PC-9 (cell line): ENCODE results near the gene CLDN34. TPM values are rescaled to one million over a fixed set of nuclear protein-coding genes. Genes with fewer than 3 reads are reported as not detected.

Experiments used
- BruUV-seq: library from RNA; stranded (reverse); fragments of 400-500 nt; replicated peaks from 2 replicates; lab custom pipeline; 2021; lab: Mats Ljungman, UMichigan
- CTCF ChIA-PET: fragments of 300-600 bp; sonication (Branson Sonifier 250); formaldehyde crosslinking; loops from one replicate; lab custom pipeline; 2022; ENCODE audit warnings: antibody characterized with exemption; lab: Charles Lee
- POLR2A ChIA-PET: fragments of 300-600 bp; sonication (Branson Sonifier 250); formaldehyde crosslinking; loops from one replicate; lab custom pipeline; 2022; ENCODE audit warnings: antibody characterized with exemption; ENCODE audit not compliant: unreplicated experiment; lab: Charles Lee
- DNase-seq, 2 experiments: peaks; one replicate each; pipeline versions ENCODE4 v3.0.0 to v3.0.0-alpha.2; 2015 to 2022; ENCODE audit warnings: mixed read lengths in 1 of 2
- H2AFZ ChIP-seq: fragments of 200-600 bp; sonication (generic); 2 replicates; pipeline ENCODE4 v1.8.1; 2017; ENCODE audit warnings: antibody characterized with exemption
- H3F3A ChIP-seq: fragments of 200-600 bp; sonication (generic); 2 replicates; pipeline ENCODE4 v1.8.1; 2017; ENCODE audit warnings: antibody characterized with exemption, mild to moderate bottlenecking, low read depth; ENCODE audit not compliant: insufficient read depth
- H3K27ac ChIP-seq: fragments of 200-600 bp; sonication (generic); 2 replicates; pipeline ENCODE4 v1.6.1; 2016; ENCODE audit warnings: mixed run types
- H3K27me3 ChIP-seq: fragments of 200-600 bp; sonication (generic); 2 replicates; pipeline ENCODE4 v1.6.1; 2016; ENCODE audit warnings: low read depth, mixed run types; ENCODE audit not compliant: insufficient read depth
- H3K36me3 ChIP-seq: fragments of 200-600 bp; sonication (generic); 2 replicates; pipeline ENCODE4 v1.6.1; 2016; ENCODE audit warnings: low read depth, mixed run types
- H3K4me1 ChIP-seq: fragments of 200-600 bp; sonication (generic); replicated peaks from 2 replicates; pipeline ENCODE4 v1.6.1; 2016; ENCODE audit warnings: mixed run types; ENCODE audit not compliant: insufficient read depth
- H3K4me2 ChIP-seq: fragments of 200-600 bp; sonication (generic); 2 replicates; pipeline ENCODE4 v1.6.1; 2017; ENCODE audit warnings: mixed run types
- H3K4me3 ChIP-seq: fragments of 200-600 bp; sonication (generic); 2 replicates; pipeline ENCODE4 v1.6.1; 2016; ENCODE audit warnings: mixed run types
- H3K79me2 ChIP-seq: fragments of 200-600 bp; sonication (generic); 2 replicates; pipeline ENCODE4 v1.6.1; 2017; ENCODE audit warnings: low read depth, mixed run types
- H3K9me2 ChIP-seq: fragments of 200-600 bp; sonication (generic); 2 replicates; pipeline ENCODE4 v1.8.1; 2017; ENCODE audit warnings: mild to moderate bottlenecking; ENCODE audit not compliant: insufficient read depth
- H3K9me3 ChIP-seq: fragments of 200-600 bp; sonication (generic); 2 replicates; pipeline ENCODE4 v1.8.1; 2016; ENCODE audit warnings: low read depth; ENCODE audit not compliant: insufficient read depth
- H4K20me1 ChIP-seq: fragments of 200-600 bp; sonication (generic); 2 replicates; pipeline ENCODE4 v1.8.1; 2017; ENCODE audit not compliant: insufficient read depth
- EZH2 ChIP-seq: fragments of 200-600 bp; sonication (generic); IDR thresholded peaks from 2 replicates; pipeline ENCODE4 v1.8.0; 2017; ENCODE audit warnings: antibody characterized with exemption, low read depth
- intact Hi-C: fragments of 100-400 bp; cut with micrococcal nuclease; formaldehyde crosslinking; loops from one replicate; pipeline ENCODE4 v1.10.0; 2022; ENCODE audit not compliant: unreplicated experiment
- total RNA-seq: library from RNA; stranded (reverse); gene quantifications from 2 replicates; pipeline ENCODE4 v1.2.3, GENCODE V29; 2021
- TF ChIP-seq, protein P1 (sequence below): fragments of 200-600 bp; sonication (generic); conservative IDR thresholded peaks from 2 replicates; pipeline ENCODE4 v1.6.1; 2017; ENCODE audit warnings: mixed run types, antibody characterized with exemption, mild to moderate bottlenecking, moderate library complexity

The CLDN34 gene
- total RNA-seq, 1 experiment from 2014 or later: not detected

DNA sequence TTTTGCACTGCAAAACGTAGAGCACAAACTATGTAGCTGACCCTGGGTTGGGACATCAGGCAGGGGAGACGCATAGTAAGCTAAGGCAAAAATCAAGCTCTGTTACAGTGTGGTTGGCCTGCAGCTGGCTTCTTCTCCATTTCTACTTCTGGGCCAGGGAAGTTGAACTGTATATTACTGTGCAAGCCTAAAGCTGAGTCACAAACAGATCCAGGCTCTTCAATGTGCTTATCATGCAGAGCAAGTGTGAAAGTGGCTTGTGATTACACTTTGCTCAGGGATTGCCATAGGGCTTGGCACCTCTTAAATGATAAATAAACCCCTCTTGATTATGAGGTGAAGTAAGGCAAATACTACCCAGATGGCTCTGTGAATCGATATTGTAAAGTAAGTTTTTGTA is 40.5 kb downstream of the CLDN34 start:
- H3K4me3 ChIP-seq: no peak overlapping the region
- H3K4me2 ChIP-seq: no peak overlapping the region
- H3K36me3 ChIP-seq: no peaks in the 10 kb centered on the region
- H3F3A ChIP-seq: peaks cover 30% of the 10 kb centered on the region
- H3K4me1 ChIP-seq: peaks cover 50% of the 10 kb centered on the region
- ChIA-PET CTCF (no interaction called here), POLR2A (no interaction called here)
- H3K9me2 ChIP-seq: no peaks in the 10 kb centered on the region
- no peaks in the 10 kb centered on the region for H4K20me1 ChIP-seq
- H3K79me2 ChIP-seq: no peaks in the 10 kb centered on the region
- H3K27ac ChIP-seq: no peak overlapping the region
- H2AFZ ChIP-seq: no peak overlapping the region
- no peaks in the 10 kb centered on the region for H3K9me3 ChIP-seq
- peak in 1 of 2 experiments; percentile 45 for DNase-seq
- intact Hi-C loops: no loop called here
- BruUV-seq: no TSS peak
- H3K27me3 ChIP-seq: no peaks in the 10 kb centered on the region
- TF ChIP-seq EZH2: no peak
- TF ChIP-seq, protein P1, sequence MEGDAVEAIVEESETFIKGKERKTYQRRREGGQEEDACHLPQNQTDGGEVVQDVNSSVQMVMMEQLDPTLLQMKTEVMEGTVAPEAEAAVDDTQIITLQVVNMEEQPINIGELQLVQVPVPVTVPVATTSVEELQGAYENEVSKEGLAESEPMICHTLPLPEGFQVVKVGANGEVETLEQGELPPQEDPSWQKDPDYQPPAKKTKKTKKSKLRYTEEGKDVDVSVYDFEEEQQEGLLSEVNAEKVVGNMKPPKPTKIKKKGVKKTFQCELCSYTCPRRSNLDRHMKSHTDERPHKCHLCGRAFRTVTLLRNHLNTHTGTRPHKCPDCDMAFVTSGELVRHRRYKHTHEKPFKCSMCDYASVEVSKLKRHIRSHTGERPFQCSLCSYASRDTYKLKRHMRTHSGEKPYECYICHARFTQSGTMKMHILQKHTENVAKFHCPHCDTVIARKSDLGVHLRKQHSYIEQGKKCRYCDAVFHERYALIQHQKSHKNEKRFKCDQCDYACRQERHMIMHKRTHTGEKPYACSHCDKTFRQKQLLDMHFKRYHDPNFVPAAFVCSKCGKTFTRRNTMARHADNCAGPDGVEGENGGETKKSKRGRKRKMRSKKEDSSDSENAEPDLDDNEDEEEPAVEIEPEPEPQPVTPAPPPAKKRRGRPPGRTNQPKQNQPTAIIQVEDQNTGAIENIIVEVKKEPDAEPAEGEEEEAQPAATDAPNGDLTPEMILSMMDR: no peak

DNA sequence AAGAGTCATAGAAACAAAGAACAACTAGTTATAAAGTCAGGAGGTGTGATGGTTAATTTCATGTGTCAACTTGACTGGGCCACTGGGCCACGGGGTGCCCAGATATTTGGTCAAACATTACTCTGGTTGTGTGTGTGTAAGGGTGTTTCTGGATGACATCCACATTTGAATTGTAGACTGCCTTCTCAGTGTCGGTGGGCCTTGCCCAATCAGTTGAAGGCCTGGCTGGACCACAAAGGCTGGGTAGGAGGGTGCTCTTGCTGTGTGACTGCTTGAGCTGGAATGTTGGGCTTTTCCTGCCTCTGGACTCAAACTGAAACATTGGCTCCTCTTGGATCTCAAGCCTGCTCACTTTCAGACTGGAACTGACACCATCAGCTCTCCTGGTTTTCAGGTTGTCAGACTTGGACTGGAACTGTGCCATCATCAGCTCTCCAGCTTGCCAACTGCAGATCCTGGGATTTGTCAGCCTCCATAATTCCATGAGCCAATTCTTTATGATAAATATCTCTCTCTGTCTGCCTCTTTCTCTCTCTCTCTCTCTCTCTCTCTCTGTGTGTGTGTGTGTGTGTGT is 41.4 kb downstream of the CLDN34 start:
- ChIA-PET CTCF (interaction anchor here (0.6 kb wide), 1 partner anchor 125 kb away, joined by 3 read pairs; no protein-coding TSS in a partner anchor), POLR2A (no interaction called here)
- H3K4me2 ChIP-seq: no peak overlapping the region
- no peak for TF ChIP-seq EZH2
- TF ChIP-seq, protein P1: no peak
- no peaks in the 10 kb centered on the region for H3K36me3 ChIP-seq
- H3K9me3 ChIP-seq: no peaks in the 10 kb centered on the region
- no peaks in the 10 kb centered on the region for H3K27me3 ChIP-seq
- peaks cover 21% of the 10 kb centered on the region for H3F3A ChIP-seq
- no peaks in the 10 kb centered on the region for H3K9me2 ChIP-seq
- H2AFZ ChIP-seq: no peak overlapping the region
- no peak for DNase-seq
- no peaks in the 10 kb centered on the region for H4K20me1 ChIP-seq
- H3K4me3 ChIP-seq: no peak overlapping the region
- no TSS peak for BruUV-seq
- intact Hi-C loops: no loop called here
- 0 out of 2 replicates have a peak, but pooled peaks cover under 1% of the 10 kb centered on the region for H3K79me2 ChIP-seq
- no peak overlapping the region for H3K27ac ChIP-seq
- H3K4me1 ChIP-seq: peaks cover 46% of the 10 kb centered on the region

DNA sequence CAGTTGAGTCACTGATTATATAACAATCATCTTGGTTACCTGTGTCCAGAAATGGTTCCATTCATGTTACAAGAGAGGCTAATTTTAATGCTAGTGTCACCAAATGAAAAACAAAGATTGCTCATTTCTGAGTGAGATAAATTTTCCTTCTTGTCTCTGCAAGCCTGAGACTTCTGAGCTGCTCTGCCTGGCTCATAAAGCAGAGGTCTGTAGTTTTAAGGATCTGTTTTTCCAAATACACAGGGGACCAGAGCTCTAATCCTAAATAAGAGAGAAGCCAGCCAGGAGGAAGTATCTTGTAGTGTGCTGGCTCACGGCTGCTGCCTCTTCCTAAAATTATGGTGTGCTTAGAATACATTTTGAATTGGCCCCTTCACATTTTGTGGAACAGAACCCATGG is 42.6 kb downstream of the CLDN34 start:
- CTCF ChIA-PET: no interaction called here
- no peaks in the 10 kb centered on the region for H4K20me1 ChIP-seq
- DNase-seq: no peak
- H3K36me3 ChIP-seq: no peaks in the 10 kb centered on the region
- no peak overlapping the region for H3K4me2 ChIP-seq
- BruUV-seq: no TSS peak
- POLR2A ChIA-PET: no interaction called here
- intact Hi-C loops: no loop called here
- H3K27me3 ChIP-seq: no peaks in the 10 kb centered on the region
- H3K9me2 ChIP-seq: no peaks in the 10 kb centered on the region
- H3K4me1 ChIP-seq: peaks cover 41% of the 10 kb centered on the region
- no peak overlapping the region for H2AFZ ChIP-seq
- H3K4me3 ChIP-seq: no peak overlapping the region
- H3K79me2 ChIP-seq: 0 out of 2 replicates have a peak, but pooled peaks cover 6% of the 10 kb centered on the region
- TF ChIP-seq, protein P1: no peak
- no peak for TF ChIP-seq EZH2
- peaks cover 10% of the 10 kb centered on the region; the same call in 1 of the 2 replicates for H3F3A ChIP-seq
- no peak overlapping the region for H3K27ac ChIP-seq
- H3K9me3 ChIP-seq: no peaks in the 10 kb centered on the region
